ENCODE results near the gene CAPS.

GRCh38 chr19:5897189-5897969 is 16.7 kb upstream of the CAPS start:
- TF ChIP-seq CTCF (IDR thresholded peaks at IDR 0.05) (no peak), POLR2A (IDR thresholded peaks at IDR 0.05) (no peak), EP300 (IDR thresholded peaks at IDR 0.05) (no peak)
